Esophagus squamous epithelium (tissue), 4 donors: ENCODE results near the gene COMMD10.

Experiments
- CTCF ChIP-seq, 6 experiments: fragments of 450-650 bp in 4 of 6; fragments of 200-600 bp in 2 of 6; sonication (generic) in 2 of 6; IDR thresholded peaks; one replicate each; pipeline ENCODE4 v1.5.1; 2016 to 2019; ENCODE audit warnings: antibody characterized with exemption in 6 of 6, mild to moderate bottlenecking in 4 of 6, moderate library complexity in 4 of 6
- POLR2A ChIP-seq, 4 donors: fragments of 450-650 bp; IDR thresholded peaks; one replicate each; pipeline ENCODE4 v1.6.1; 2017; ENCODE audit warnings: antibody characterized with exemption in 4 of 4, mild to moderate bottlenecking in 4 of 4, moderate library complexity in 3 of 4

GRCh38 chr5:116035123-116035522 lies 49.7 kb upstream of the COMMD10 start:
- TF ChIP-seq POLR2A (IDR thresholded peaks at IDR 0.05) (no peak), CTCF (IDR thresholded peaks at IDR 0.05) (no peak)
